ENCODE results near the gene BCAS3. TPM values are rescaled to one million over a fixed set of nuclear protein-coding genes. Genes with fewer than 3 reads are reported as not detected.

Gene BCAS3
- total and polyA plus RNA-seq, 2 experiments from 2014 or later = 18.0 to 20.2 TPM

DNA sequence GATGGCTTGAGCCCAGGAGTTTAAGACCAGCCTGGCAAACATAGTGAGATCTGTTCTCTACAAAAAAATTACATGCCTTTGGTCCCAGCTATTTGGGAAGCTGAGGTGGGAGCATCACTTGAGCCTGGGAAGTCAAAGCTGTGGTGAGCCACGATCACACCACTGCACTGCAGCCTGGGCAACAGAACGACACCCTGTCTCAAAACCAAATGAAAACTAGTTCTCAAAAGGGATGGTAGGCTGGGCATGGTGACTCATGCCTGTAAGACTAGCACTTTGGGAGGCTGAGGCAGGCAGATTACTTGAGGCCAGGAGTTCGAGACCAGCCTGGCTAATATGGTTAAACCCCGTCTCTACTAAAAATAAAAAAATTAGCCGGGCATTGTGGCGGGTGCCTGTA, 46.5 kb upstream of the BCAS3 start:
- Histone ChIP-seq H3K27ac (no peak overlapping the region), H3K27me3 (replicated peaks; ENCODE audit: insufficient read depth) (no peaks in the 10 kb centered on the region), H3K4me1 (ENCODE audit: insufficient read depth) (no peaks in the 10 kb centered on the region), H3K79me2 (ENCODE audit: insufficient read depth) (peaks cover 70% of the 10 kb centered on the region), H3K4me3 (no peak overlapping the region), H3K9ac (no peak overlapping the region), H3K9me2 (ENCODE audit: insufficient read depth) (no peaks in the 10 kb centered on the region), H3K9me3 (ENCODE audit: low read depth) (no peaks in the 10 kb centered on the region), H3K36me3 (ENCODE audit: low read depth) (peaks cover 9% of the 10 kb centered on the region), H4K20me1 (ENCODE audit: insufficient read depth) (no peaks in the 10 kb centered on the region), H3F3A (ENCODE audit: insufficient read depth) (0 out of 2 replicates have a peak, but pooled peaks cover 3% of the 10 kb centered on the region), H3K4me2 (ENCODE audit: unreplicated experiment) (no peak overlapping the region), H2AFZ (no peak overlapping the region)
- 98 to 100% methylated on average over 6 of the region's 6 CpGs for WGBS, 2 experiments (ENCODE audit: low coverage in 1 of 2, low lambda C conversion rate in 2 of 2, missing lambda C conversion rate in 2 of 2)
- DNase-seq = no peak
- TF ChIP-seq EZH2 (IDR thresholded peaks at IDR 0.05; ENCODE audit: insufficient read depth, poor library complexity, severe bottlenecking) (no peak), EZH2phosphoT487 (IDR thresholded peaks at IDR 0.05; ENCODE audit: insufficient read depth, low read depth) (no peak)
- in situ Hi-C loops (cut with MboI) = no loop called here

- H3K79me2 ChIP-seq (ENCODE audit: insufficient read depth) = peaks cover 54% of the 10 kb centered on the region
These were observed 40.0 kb upstream of the BCAS3 start for GRCh38 chr17:60637683-60638082.

GRCh38 chr17:60639019-60639330, 38.7 kb upstream of the BCAS3 start:
- H3K27ac ChIP-seq = no peak overlapping the region

More at GRCh38 chr17:60637683-60638082, 40.0 kb upstream of the BCAS3 start:
- H2AFZ ChIP-seq = no peak overlapping the region
- H3K9me3 ChIP-seq (ENCODE audit: low read depth) = no peaks in the 10 kb centered on the region
- peaks cover 11% of the 10 kb centered on the region for H3K36me3 ChIP-seq (ENCODE audit: low read depth)
- H3K9ac ChIP-seq = no peak overlapping the region
- no peak for DNase-seq
- peaks cover 13% of the 10 kb centered on the region for H3K4me1 ChIP-seq (ENCODE audit: insufficient read depth)
- H3K4me3 ChIP-seq = no peak overlapping the region
- H3K27ac ChIP-seq = no peak overlapping the region
- H3F3A ChIP-seq (ENCODE audit: insufficient read depth) = peaks cover 23% of the 10 kb centered on the region
- in situ Hi-C loops (cut with MboI) = no loop called here
- H3K9me2 ChIP-seq (ENCODE audit: insufficient read depth) = no peaks in the 10 kb centered on the region
- no peak overlapping the region for H3K4me2 ChIP-seq (ENCODE audit: unreplicated experiment)
- H4K20me1 ChIP-seq (ENCODE audit: insufficient read depth) = peaks cover 10% of the 10 kb centered on the region; the same call in 1 of the 2 replicates
- no peaks in the 10 kb centered on the region for H3K27me3 ChIP-seq (replicated peaks; ENCODE audit: insufficient read depth)
- 93 to 96% methylated on average over 2 of the region's 2 CpGs for WGBS, 2 experiments (ENCODE audit: low coverage in 1 of 2, low lambda C conversion rate in 2 of 2, missing lambda C conversion rate in 2 of 2)
- TF ChIP-seq EZH2 (IDR thresholded peaks at IDR 0.05; ENCODE audit: insufficient read depth, poor library complexity, severe bottlenecking) (no peak), EZH2phosphoT487 (IDR thresholded peaks at IDR 0.05; ENCODE audit: insufficient read depth, low read depth) (no peak)

GRCh38 chr17:60640503-60640902, 37.1 kb upstream of the BCAS3 start:
- Histone ChIP-seq H3K4me1 (ENCODE audit: insufficient read depth) (peaks cover 23% of the 10 kb centered on the region), H3K27ac (no peak overlapping the region), H3F3A (ENCODE audit: insufficient read depth) (peaks cover 23% of the 10 kb centered on the region), H3K9me3 (ENCODE audit: low read depth) (no peaks in the 10 kb centered on the region), H3K4me3 (no peak overlapping the region), H3K27me3 (replicated peaks; ENCODE audit: insufficient read depth) (no peaks in the 10 kb centered on the region), H3K36me3 (ENCODE audit: low read depth) (peaks cover 8% of the 10 kb centered on the region; the same call in 1 of the 2 replicates), H3K79me2 (ENCODE audit: insufficient read depth) (peaks cover 61% of the 10 kb centered on the region), H2AFZ (no peak overlapping the region), H3K9ac (no peak overlapping the region), H3K9me2 (ENCODE audit: insufficient read depth) (no peaks in the 10 kb centered on the region), H3K4me2 (ENCODE audit: unreplicated experiment) (no peak overlapping the region), H4K20me1 (ENCODE audit: insufficient read depth) (peaks cover 10% of the 10 kb centered on the region; the same call in 1 of the 2 replicates)
- in situ Hi-C loops (cut with MboI) = no loop called here
- DNase-seq = peak; percentile 46
- no peak for TF ChIP-seq EZH2 (IDR thresholded peaks at IDR 0.05; ENCODE audit: insufficient read depth, poor library complexity, severe bottlenecking)
- no peak for TF ChIP-seq EZH2phosphoT487 (IDR thresholded peaks at IDR 0.05; ENCODE audit: insufficient read depth, low read depth)
- whole genome bisulfite sequencing, 2 experiments (ENCODE audit: low coverage in 1 of 2, low lambda C conversion rate in 2 of 2, missing lambda C conversion rate in 2 of 2) = 84 to 85% methylated on average over 2 of the region's 2 CpGs

More at GRCh38 chr17:60639019-60639330, 38.7 kb upstream of the BCAS3 start:
- TF ChIP-seq EZH2phosphoT487 (IDR thresholded peaks at IDR 0.05; ENCODE audit: insufficient read depth, low read depth) (no peak), EZH2 (IDR thresholded peaks at IDR 0.05; ENCODE audit: insufficient read depth, poor library complexity, severe bottlenecking) (no peak)
- Histone ChIP-seq H3K9ac (no peak overlapping the region), H3K27me3 (replicated peaks; ENCODE audit: insufficient read depth) (no peaks in the 10 kb centered on the region), H3K9me3 (ENCODE audit: low read depth) (no peaks in the 10 kb centered on the region), H3K4me1 (ENCODE audit: insufficient read depth) (peaks cover 22% of the 10 kb centered on the region), H3K4me2 (ENCODE audit: unreplicated experiment) (no peak overlapping the region), H3K79me2 (ENCODE audit: insufficient read depth) (peaks cover 54% of the 10 kb centered on the region), H3K36me3 (ENCODE audit: low read depth) (peaks cover 10% of the 10 kb centered on the region), H3K4me3 (no peak overlapping the region), H3F3A (ENCODE audit: insufficient read depth) (peaks cover 23% of the 10 kb centered on the region), H3K9me2 (ENCODE audit: insufficient read depth) (no peaks in the 10 kb centered on the region), H4K20me1 (ENCODE audit: insufficient read depth) (peaks cover 10% of the 10 kb centered on the region; the same call in 1 of the 2 replicates), H2AFZ (no peak overlapping the region)
- WGBS, 2 experiments (ENCODE audit: low coverage in 1 of 2, low lambda C conversion rate in 2 of 2, missing lambda C conversion rate in 2 of 2) = 76% methylated on average over 4 of the region's 4 CpGs
- DNase-seq = no peak
- in situ Hi-C loops (cut with MboI) = no loop called here
